Retinal pigment epithelial cell (primary cell): Measurements from ENCODE around the gene EMID1.
"Not testable (repeated sequence)": the region's sequence is repeated elsewhere in the genome, so short reads cannot be mapped to it uniquely, and the experiment has no call there.

Source experiments
- DNase-seq: peaks from one replicate; pipeline ENCODE4 v3.0.0-alpha.2; 2010; ENCODE audit warnings: low read depth
- H3K4me3 ChIP-seq: 2 replicates; pipeline ENCODE4 v1.5.1; 2011; ENCODE audit warnings: mild to moderate bottlenecking, low read length, control low read depth, moderate library complexity
- CTCF ChIP-seq: conservative IDR thresholded peaks from 2 replicates; pipeline ENCODE4 v1.5.1; 2011; ENCODE audit warnings: low read depth, low read length, control low read depth, inconsistent platforms

EMID1 gene

GRCh38 chr22:29231971-29232959, 26.6 kb downstream of the EMID1 start:
- TF ChIP-seq CTCF, result no peak
- no peak overlapping the region for H3K4me3 ChIP-seq

GRCh38 chr22:29233277-29233877, 27.7 kb downstream of the EMID1 start:
- H3K4me3 ChIP-seq, result no peak overlapping the region
- no peak for TF ChIP-seq CTCF
- DNase-seq, result no peak

More at GRCh38 chr22:29231971-29232959, 26.6 kb downstream of the EMID1 start:
- DNase-seq, result no peak

- not testable (repeated sequence) for H3K4me3 ChIP-seq, DNase-seq
These were observed 34.8 kb downstream of the EMID1 start for GRCh38 chr22:29240481-29240880.

GRCh38 chr22:29243874-29244446, 38.3 kb downstream of the EMID1 start:
- DNase-seq, result no peak
- no peak overlapping the region for H3K4me3 ChIP-seq

DNA sequence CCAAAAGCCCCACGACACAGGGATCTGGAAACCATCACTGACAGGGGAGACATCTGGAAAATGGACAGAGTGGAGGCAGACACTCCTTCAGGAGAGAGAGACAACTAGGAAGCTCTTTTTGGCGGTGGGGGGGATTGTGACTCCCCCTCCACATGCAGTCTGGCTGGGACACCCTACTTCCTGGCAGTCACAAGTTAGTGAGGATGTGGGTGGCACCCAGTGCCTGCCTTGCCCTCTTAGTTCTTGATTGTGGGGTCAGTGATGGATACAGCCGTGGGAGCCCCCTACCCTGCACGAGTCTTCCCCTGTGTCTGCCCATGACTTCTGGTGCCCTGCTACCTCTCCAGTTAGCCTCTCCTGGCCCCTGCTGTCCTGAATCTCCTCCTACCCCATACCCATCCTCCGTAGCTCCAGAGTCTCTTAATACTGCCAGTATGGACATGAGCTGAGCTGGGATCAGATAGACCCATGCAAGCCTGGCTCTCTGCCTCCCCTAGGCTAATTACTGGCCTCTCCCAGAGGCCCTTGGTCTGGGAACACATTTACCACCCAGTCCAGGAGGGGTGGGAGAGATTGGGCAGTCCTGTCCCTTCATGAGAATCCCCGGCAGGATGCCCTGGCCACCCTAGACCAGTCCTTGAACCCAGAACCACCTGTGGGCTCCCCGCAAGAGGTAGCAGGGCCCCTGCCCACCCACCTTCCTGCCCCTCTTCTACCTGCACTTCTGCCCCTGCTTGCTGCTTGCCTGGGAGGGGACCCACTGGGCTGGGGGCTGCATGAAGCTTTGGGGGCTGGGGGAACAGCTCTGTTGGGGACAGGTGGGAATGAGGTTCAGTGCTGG, 39.3 kb downstream of the EMID1 start:
- H3K4me3 ChIP-seq, result no peak overlapping the region
- no peak for TF ChIP-seq CTCF
- no peak for DNase-seq

More at GRCh38 chr22:29243874-29244446, 38.3 kb downstream of the EMID1 start:
- no peak for TF ChIP-seq CTCF

DNA sequence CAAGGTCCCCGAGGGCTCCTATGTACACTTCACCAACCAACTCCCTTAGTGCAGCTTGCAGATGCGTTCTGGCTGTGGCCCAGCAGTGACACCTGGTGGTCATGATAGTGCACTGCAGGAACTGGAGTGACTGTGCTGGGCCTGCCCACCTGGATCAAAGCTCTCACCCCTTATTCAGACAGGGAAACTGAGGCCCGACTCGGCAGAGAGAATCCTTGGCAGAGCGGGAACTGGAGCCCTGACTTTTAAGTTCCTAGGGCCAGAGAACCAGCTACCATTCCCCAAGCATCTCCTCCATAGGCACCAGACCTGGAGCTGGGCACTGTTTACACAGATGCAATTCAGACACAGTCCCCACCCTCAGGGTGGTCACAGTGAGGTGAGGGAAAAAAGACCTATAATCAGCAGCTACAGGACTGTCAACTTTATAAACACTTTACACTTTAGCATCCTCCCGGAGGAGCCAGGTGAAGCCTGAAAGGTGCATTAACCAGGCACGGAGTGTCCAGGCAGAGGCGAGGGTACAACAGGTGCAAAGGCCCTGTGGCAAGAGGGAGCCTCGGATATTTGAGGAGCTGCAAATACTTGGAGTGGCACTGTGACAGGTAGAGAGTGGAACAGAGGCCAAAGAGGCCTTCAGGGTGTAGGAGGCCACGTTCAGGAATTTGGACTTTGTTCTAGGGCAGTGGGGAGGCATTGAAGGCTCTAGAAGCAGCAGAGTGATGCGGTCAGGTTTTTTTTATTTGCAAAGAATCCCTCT, 40.1 kb downstream of the EMID1 start:
- TF ChIP-seq CTCF, result peak; percentile 98
- no peak for DNase-seq
- no peak overlapping the region for H3K4me3 ChIP-seq

GRCh38 chr22:29247891-29248290, 42.2 kb downstream of the EMID1 start:
- H3K4me3 ChIP-seq, DNase-seq: not testable (repeated sequence)
